ENCODE results near the gene PAPSS2. TPM values are rescaled to one million over a fixed set of nuclear protein-coding genes. Genes with fewer than 3 reads are reported as not detected.

The PAPSS2 gene
- total RNA-seq, 4 donors from 2014 or later, result 36.7 to 63.9 (median 50.4) TPM

GRCh38 chr10:87622314-87623004 is 37.2 kb upstream of the PAPSS2 start:
- TF ChIP-seq CTCF (IDR thresholded peaks at IDR 0.05; ENCODE audit: low read depth), result no peak

- TF ChIP-seq CTCF (IDR thresholded peaks at IDR 0.05; ENCODE audit: low read depth), result no peak
Observed at GRCh38 chr10:87623191-87623590, 36.5 kb upstream of the PAPSS2 start.

- no peak for TF ChIP-seq CTCF (IDR thresholded peaks at IDR 0.05; ENCODE audit: low read depth)
Observed at GRCh38 chr10:87625661-87626060, 34.0 kb upstream of the PAPSS2 start.

GRCh38 chr10:87626422-87626892 is 33.2 kb upstream of the PAPSS2 start:
- TF ChIP-seq CTCF (IDR thresholded peaks at IDR 0.05; ENCODE audit: low read depth), result no peak

GRCh38 chr10:87630171-87630570 is 29.5 kb upstream of the PAPSS2 start:
- no peak for TF ChIP-seq CTCF (IDR thresholded peaks at IDR 0.05; ENCODE audit: low read depth)

- TF ChIP-seq CTCF (IDR thresholded peaks at IDR 0.05; ENCODE audit: low read depth), result no peak
Observed at GRCh38 chr10:87632454-87632853, 27.2 kb upstream of the PAPSS2 start.

GRCh38 chr10:87634311-87634710 is 25.4 kb upstream of the PAPSS2 start:
- no peak for TF ChIP-seq CTCF (IDR thresholded peaks at IDR 0.05; ENCODE audit: low read depth)

All from subcutaneous adipose tissue (tissue), 4 donors.